ENCODE measurements around the gene SOX10.
"Not testable (repeated sequence)": the region's sequence is repeated elsewhere in the genome, so short reads cannot be mapped to it uniquely, and the experiment has no call there.

SOX10 gene

DNA sequence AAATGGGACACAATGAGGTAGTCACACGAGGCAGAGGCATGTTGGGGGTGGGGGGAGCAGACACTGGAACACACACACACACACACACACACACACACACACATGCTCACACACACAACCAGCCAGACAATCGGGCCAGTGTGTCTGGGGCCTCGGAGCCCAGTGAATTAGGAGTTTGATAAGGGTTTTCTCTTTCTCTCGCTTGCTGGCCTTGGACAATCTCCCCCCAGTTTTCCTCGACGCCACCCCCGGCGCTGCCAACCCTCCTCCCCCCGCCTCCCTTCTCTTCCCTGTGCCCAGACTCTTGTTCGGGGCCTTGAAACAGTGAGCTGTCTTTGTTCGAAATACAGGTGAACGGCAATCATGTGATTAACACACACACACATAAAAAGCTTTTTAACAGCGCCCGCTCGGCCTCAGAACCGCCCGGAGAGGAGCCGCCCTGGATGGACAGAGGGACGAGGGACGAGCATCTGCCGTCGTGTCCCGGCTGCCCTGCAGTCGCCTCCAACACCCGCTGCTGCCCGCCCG, 1.5 kb upstream of the SOX10 start:
- DNase-seq, result no peak

DNA sequence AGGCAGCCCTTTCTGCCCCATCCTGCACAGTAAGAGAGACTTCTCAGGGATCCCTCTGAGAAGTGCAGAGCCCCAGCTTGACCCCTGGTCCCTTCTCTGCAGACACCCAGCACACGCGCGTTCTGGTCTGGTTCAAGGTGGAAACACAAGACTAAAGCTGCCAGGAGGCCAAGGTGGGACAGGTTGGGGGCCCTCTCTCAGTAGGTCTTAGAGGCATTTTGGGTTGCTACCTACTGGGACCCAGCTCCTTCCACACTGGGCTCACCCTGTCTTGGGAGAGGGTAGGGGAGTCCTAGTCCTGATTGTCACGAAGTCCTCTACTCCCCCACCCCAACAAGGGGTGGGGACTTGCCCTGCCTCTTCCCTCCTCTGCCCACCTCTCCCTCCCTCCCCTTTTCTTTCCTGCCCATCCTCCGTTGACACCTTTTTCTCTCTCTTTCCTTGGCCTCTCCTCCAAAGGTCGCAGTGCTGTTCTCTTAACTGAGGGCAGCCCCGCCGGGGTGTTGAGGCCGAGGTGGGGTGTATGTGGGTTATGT, 763 bp upstream of the SOX10 start:
- no peak for DNase-seq

DNA sequence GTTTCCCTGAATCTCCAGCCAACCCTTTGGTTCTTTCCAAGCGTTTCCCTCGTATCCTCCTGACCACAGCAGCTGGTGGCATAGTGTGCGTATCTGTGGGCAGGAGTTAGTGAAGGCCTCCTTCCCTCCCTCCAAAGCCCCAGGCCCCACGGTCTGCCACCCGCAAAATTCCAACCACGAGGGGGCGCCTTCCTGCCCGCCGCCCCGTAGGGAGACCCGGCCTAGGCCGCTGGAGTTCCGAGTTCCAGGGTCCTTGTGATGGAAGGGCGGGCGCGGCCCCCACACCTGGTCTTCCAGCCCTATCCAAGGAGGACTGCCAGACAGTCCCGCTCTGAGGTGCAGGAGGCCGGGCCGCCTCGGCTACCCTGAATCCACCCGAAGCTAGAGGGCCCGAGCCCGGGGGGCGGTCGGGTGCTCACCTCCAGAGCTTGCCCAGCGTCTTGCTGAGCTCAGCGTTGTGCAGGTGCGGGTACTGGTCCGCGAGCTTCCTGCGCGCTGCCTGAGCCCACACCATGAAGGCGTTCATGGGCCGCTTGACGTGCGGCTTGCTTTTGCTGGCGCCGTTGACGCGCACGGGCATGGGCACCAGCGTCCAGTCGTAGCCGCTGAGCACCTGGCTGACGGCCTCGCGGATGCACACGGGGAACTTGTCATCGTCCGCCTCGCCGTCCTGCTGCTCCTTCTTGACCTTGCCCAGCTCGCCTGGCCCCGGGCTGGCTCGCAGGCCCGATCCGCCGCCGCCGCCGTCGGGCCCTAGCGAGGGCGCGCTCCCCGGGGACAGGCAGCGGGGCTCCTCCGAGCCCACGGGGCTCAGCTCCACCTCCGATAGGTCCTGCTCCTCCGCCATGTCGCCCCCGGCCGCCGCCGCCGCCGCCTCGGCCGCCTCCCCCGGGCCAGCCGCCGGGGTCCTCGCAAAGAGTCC, 1.2 kb downstream of the SOX10 start:
- no peak for DNase-seq

DNA sequence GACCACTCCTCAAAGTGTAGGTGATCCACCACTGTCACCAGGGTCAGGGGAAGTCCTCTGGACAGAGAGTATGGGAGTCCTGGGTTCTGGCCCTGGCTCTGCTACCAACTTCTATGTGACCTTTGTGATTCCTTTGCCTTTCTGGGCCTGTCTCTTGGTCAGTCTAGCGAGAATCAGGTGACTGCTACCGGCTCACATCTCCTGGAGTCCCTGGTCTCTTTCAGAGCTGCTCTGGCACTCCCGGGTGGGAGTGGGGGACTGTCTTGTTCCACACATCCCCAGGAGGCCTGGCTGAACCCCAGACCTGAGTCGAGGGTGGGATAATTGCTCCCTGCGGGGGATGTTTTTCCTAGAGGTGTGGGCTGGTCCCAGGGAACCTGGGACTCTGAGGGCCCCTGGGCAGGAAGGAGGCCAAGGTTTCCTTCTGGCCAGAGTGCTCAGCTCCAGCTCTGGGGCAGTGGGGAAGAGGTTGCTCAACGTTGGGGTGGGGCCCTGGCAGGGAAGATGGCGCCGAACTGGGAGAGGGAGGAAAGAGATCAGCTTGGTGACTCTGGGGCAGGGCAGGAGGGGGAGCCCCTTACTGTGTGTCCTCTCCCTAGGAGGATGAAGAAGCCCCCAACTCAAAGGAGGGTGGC, 2.1 kb downstream of the SOX10 start:
- DNase-seq, result no peak

DNA sequence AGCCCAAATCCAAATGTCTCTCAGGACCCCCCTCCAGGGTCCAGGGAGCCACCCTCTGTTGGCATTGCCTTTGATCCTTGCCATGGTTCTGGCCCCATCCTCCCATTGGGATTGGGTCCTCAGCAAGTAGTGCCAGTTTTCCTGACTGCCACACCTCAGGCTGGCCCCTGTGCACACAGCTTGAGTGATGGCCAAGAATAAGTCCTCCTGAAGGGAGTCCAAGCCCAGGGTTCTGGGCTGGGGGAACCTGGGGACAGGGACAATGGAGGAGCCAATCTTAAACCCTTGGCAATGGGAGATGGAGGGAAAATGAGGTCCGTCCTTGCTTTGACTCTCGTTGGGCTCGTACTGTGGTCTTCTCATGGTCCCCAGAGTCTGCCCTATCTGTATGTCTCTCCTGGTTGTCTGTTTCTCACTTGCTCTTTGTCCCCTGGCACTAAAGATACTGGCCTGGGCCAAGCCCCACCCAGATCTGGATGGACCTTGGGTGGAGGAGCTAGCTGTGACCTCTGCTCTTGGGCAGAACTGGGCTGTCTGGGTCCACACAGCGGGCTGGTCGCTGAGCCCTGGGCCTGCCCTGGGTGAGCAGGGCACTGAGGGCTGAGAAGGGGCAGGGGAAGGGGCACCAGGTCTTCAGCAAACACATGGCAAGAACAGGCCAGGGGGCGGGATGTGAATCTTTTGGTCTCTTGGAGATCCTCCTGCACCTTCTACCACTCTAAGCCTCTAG, 2.9 kb downstream of the SOX10 start:
- DNase-seq, result no peak

DNA sequence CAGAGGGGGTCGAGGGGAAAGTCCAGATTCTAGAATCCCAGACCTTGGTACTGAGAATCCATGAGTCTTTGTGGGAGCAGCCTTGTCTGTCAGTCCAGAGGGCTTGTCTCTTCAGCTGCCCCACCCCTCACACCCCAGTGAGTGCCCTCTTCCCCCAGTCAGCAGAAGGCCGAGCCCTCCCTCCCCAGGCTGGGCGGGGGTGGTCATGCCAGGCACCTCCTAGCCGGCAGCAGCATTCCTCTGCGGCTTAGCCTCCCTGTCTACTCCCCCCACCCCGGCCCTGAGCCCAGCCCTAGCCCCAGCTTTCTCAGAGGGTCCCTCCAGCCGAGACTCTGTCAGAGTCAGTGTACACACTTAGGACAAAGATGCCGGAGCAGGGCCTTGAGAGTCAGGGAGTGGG, 4.6 kb downstream of the SOX10 start:
- no peak for DNase-seq

DNA sequence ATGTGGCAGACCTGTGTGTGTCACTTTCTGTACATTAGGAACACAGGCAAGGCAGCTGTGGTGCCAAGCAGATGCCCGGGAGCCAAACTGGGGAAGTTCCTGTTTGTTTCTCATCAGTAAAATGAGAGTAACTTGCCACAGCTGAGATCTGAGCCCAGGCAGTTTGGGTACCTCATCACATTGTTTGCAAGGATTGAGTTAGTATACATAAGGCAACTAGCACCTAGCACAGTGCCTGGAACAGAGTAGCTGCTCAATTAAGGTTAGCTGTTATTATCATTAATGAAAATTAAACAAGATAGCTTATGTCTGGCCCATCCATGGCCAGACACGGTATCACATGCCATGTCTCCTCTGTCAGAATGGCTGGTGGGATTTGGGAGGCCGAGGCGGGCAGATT, 7.8 kb downstream of the SOX10 start:
- no peak for DNase-seq

DNA sequence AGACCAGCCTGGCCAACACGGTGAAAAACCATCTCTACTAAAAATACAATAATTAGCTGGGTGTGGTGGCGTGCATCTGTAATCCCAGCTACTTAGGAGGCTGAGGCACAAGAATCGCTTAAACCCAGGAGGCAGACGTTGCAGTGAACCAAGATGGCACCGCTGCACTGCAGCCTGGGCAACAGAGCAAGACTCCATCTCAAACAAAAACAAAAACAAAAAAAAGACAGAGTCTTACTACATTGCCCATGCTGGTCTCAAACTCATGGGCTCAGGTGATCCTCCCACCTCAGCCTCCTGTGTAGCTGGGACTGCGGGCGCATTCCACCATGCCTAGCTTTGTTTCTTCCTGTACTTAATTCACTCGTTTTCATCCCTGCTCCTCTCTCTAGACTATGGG, 8.3 kb downstream of the SOX10 start:
- DNase-seq, result not testable (repeated sequence)

DNA sequence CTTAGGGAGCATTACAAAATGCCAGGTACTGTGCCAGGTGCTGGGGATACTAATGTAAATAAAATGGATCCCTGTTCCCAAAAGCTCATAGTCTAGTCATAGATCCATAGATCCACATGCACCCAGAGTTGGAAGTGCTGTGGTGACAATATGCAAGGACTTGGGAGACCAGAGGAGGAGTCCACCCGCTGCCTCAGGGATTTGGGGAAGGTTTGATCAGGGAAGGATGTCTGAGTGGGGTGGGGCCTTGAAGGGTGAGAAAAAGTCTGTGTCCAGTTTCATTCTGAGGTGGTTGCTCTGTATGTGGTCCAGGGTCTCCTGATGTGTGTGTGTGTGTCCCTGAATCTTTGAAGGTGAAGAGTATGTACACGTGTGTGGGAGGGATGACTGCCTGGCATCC, 9.2 kb downstream of the SOX10 start:
- DNase-seq, result no peak

DNA sequence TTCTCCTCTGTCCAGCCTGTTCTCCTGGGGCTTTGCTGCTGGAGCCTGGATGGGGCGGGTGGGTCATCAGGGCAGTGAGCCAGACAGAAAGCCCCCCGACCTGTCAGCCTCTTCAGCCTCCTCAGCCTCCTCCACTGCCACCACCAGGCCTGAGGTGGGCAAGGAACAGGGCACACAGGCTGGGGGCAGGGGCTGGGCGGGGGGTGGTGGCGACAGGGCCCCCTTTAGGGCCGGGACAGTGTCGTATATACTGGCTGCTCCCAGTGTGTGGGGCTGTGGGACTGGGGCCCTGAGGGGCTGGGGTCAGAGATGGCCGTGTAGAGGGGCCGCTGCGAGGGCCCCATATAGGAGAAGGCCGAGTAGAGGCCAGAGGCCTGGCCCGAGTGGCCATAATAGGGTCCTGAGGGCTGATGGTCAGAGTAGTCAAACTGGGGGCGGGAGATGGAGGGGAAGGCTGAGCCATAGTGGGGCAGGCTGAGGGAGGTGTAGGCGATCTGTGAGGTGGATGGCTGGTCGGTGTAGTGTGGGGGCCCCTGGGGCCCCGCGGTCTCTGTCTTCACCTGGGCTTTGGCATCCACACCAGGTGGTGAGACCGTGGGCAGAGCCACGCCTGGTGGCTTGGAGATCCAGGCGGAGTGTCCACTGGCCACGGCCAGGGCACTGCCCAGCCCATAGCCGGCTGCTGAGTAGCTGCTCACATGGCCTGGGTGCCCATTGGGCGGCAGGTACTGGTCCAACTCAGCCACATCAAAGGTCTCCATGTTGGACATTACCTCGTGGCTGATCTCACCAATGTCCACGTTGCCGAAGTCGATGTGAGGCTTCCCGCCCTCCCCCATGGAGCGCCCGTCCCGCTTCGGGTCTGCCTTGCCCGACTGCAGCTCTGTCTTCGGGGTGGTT, 10.8 kb downstream of the SOX10 start:
- DNase-seq, result no peak

DNA sequence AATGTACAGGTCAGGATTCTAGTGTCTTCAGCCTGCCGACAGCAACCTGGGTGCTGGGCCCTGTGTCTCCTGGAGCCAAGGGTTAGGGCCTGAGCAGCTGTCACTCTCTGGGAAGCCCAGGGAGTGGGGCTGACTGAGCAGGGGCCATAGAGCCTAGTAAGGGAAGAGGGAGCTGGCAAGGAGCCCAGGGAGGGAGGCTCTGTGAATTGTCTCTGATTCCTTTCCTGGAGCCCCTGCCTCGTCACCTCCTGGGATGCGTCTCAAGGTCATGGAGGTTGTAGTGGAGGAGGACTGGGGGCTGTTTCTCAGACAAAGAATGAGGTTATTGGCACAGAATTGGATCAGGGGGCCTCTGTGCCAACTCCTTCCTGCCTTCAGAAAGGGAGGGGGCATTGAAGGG, 11.8 kb downstream of the SOX10 start:
- peak; percentile 23 for DNase-seq

DNA sequence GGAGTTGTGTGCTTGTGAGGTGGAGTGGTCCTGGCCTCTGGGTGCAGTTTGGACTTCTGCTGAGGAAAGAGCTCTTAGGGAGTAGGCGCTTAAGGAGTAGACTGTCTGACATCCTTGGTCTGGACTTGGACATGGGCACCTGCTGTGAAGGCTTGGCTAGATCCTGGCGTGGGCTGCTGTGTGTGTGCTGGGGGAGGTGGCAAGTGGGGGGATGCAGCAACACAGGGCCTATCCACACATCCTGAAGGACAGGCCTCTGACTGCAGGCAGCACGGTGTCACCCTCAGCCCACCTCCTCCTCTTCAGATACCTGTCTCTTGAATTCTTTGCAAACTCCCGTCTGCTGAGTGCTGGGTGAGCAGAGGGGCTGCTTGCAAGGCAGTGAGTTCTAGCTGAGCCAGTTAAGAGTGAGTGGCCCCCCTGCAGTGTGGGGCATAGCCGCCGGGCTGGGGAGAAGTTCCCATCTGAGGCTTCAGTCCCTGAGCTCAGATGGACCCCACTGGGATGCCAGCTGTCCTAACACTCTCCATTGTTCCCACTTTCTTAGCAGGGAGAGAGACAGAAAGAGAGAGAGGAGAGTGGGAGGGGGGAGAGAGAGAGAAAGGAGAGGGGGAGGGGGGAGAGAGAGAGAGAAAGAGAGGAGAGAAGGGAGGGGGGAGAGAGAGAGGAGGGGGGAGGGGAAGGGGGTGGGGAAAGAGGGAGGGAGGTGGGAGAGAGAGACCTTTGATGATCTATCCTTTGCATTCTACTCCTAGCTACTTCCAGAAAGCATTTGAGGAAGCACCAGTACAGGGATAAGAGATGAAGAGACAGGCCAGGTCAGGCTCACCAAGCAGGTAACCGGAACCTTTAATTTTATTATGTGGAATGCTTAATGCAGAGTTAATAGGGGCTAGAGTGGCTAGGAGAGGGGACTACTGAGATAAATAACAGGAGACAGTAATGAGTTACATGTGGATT, 12.6 kb downstream of the SOX10 start:
- no peak for DNase-seq

DNA sequence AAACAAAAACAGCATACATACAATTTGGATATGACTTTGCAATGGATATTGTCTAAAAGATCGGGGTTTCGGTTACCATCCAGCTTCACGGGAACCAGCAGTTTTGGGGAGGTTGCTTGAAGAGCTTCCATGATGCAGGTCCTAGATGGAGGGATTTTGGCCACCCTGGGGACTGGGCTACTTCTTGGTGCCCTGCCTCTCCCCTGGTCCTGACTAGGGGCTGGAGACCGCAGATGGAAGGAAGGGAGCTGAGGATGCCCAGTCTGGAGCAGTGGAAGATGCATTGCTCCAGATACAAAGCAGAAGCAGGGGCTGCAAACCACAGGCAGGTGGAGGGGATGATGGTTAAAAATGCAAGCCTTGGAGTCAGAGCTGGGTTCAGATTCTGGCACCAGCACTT, 13.5 kb downstream of the SOX10 start:
- DNase-seq, result no peak

DNA sequence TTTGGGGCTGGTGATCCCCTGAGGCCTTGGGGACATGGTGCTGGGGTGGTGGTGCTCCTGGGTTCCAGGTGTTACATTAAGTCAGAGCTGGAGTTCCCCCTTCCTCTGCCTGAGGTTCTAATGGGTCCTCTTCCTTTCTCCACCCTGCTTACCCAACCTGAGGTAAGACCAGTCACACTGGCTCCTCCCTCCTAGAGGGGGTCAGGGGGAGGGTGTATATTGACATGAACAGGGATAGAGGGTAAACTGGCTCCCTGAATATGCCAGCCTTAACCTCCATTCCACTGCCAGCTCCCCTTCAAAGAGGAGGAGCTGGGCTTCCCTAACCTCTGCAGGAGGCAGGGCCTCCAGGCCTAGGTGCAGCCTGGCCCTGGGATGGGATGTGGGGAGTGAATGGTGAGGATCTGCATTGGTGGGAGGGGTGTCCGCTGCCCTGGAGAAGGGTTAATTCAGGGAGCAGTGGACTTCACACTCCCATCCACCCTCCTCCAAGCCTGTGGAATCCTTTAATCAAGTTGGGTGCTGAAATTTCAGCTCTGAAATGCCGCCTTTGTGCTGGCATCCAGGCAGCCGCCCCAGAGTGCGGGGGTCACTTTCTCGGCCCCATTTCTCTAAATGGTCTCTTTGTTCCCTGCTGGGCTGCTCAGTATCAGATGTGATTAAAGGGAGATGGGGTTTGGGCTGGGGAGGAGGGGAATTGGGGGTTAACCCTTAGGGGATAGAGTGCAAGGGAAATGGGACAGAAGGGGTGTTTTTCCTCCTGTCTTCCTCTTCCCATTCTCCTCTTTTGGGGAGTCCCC, 15.7 kb downstream of the SOX10 start:
- no peak for DNase-seq

DNA sequence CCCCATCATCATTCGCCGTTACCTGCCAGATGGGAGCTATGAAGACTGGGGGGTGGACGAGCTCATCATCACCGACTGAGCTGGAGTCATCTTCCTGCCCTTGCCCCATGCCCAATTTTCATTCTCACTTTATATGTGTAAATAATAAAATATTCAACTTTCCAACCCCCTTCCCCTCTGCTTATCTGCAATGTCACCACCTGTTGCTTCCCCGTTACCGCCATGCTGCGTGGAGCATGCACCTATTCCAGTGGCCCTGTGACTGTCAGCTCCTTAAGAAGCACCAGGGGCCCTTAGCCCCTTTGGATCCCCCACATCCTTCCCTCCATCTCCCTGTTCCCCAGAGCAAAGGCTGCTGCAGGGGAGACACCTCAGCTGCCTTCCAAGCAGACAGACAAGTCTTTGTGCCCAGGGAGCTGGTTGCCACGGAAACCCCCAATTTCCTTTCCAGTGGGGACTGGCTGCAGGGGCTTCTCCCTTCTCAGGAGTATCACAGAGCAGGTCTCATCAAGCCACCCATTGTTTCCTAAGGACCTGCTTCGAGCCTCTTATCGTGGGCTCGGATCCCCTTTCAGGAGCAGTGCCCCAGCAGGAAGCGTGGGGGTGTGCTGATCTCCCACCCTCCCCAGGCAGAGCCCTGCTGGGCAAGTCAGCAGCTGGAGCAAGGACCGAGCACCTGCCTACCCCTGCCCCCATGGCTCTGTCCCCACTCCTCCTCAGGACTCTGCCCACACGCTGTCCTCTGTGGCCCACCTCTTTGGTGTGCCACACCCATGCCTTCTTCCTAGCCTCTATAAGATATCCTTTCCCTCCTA, 16.5 kb downstream of the SOX10 start:
- DNase-seq, result no peak

DNA sequence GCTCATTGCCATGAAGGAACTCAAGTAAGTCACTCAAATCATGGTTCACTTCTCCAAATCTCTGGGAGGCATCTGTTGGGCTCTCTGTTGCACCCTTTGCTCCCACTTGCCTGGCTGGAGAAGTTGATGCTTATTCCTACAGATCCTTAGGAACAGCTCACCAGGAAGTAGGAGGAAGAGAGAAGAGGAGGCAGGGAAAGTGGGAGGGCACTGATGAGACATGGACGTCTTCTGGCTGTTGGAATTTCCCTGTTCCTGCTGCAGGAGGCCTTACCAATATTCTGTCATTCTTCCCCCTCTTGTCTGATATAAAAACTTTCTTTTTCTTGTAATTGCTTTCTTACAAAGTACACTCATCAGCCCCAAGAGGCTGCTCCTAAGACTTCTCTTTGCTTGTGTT, 17.2 kb downstream of the SOX10 start:
- DNase-seq, result no peak

DNA sequence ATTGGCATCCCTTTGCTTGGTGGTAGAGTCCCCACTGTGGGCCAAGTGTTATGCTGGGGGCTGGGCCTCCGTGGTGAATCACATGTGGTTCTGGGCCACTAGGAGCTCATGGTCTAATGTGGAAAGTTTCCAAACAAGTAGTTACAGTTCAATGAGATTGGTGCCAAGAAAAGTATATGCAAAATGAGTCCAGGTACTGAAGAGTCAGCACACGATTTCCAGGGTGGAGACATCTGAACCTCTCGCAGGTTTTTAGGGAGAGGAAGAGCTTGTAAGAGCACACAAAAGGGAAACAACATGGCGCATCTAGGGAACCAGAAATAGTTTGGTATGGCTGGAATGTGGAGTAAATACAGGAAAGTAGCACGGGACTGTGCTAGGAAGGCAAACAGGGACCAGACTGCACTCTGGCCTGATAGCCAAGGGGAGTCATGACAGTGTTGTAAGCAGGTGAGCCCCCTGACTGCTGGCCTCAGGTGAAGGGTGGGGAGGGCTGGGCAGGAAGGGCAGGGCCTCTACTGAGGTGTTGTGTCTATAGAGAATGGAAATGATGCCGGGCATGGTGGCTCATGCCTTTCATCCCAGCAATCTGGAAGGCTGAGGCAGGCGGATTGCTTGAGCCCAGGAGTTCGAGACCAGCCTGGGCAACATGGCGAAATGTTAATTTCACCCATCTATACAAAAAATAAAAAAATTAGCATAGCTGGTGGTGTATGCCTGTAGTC, 18.3 kb downstream of the SOX10 start:
- DNase-seq, result no peak

DNA sequence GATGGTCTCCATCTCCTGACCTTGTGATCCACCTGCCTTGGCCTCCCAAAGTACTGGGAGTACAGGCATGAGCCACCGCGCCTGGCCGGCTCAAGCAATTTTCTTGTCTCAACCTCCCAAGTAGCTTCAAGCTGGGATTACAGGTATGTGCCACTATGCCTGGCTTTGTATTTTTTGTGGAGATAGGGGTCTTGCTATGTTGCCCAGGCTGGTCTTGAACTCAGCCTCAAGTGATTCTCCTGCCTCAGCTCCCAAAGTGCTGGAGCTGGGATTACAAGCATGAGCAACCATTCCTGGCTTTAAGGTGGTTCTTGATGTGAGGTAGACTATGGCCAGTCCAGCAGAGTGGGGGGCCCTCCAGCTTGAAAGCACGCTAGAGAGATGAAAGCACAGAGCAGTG, 23.3 kb downstream of the SOX10 start:
- no peak for DNase-seq

All from NCI-H446 treated with DMSO at 0.1 percent for 48 hours (cell line).